Amygdala (tissue), 56 donors: ENCODE measurements around the gene SNX24.
"Not testable (repeated sequence)": the region's sequence is repeated elsewhere in the genome, so short reads cannot be mapped to it uniquely, and the experiment has no call there.

ENCODE experiments used
- DNase-seq, 56 donors: peaks; one replicate each; lab custom pipeline; 2025; lab: John Stamatoyannopoulos, UW

SNX24 gene, protein sequence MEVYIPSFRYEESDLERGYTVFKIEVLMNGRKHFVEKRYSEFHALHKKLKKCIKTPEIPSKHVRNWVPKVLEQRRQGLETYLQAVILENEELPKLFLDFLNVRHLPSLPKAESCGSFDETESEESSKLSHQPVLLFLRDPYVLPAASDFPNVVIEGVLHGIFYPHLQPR

GRCh38 chr5:122845229-122846050 lies at the start of gene SNX24:
SNX24 (plus strand) TSS chr5:122845613; CDS start chr5:122845634, 21 bp downstream.
- peak in 51 of 56 donors; percentile 17 to 85 (median 64) for DNase-seq

DNA sequence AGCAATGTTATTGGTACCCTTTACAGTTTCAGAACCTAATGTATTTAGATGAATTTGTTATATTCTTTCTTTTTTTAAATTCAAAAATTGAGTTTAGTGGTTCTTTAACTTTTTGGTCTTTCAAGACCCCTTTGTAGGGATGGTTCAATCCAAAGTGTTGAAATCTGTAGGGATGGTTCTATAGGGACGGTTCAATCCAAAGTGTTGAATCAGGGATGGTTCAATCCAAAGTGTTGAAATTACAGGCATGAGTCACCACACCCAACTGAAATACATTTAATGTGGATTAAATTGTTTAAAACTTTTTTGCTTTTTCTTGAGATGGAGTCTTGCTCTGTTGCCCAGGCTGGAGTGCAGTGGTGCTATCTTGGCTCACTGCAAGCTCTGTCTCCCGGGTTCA lies 39.9 kb upstream of the SNX24 start:
- DNase-seq, result no peak

DNA sequence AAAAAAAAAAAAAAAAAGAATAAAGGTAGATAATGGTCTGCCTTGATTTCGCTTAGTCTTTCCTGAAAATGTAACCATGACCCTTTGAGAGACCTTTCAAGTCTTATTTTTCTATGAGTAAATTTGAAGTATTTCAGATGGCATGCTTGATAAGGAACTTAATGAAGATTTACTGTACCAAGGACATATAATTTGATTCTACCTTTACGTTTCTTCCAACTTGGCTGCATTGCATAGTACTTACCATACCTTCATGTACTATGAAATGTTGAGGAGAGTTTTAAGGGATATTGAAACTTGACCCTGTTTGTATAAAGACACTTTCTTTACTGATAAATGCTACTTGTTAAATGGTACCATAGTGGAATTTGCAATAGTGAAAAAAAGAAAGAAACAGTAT lies 35.0 kb upstream of the SNX24 start:
- DNase-seq, result no peak

DNA sequence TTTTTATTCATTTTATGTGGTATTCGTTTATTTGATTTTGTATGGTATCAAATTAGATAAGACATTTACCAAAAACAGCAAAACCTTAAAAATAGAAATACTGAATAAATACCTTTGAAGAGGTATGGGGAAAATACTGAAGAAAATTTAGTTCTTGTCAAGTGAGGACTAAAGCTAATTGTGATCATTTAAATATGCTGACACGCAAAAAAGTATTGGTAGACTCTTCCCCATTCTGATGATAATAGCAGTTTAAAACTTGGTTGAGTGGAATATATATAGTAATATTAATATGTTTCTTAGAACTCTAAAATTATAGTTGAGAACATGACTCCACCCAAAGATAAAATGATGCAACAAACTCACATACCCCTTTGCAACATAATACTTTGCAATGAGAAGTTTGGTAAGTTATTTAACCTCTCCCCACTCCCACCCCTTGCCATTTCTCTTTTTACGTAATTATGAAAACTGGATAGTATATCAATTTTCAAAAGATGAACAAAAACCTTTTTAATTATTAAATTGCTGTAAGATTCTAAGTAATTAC lies 30.1 kb upstream of the SNX24 start:
- DNase-seq, result no peak

DNA sequence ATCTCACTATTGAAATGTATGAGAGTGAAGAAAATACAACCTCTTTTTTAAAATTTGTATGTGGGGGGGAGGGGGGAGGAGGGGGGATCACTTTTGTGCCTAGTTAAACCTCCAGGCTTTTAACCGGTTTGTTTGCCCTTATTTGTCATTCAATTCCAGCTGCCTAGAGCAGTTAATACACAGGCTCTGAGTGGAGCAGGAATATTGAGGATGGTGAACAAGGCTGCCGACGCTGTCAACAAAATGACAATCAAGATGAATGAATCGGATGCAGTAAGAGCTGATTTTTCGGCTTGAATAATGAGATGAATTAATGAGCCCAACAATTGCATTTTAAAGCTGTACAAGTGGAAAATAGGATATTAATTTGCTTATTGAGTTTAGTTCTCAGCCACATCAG lies 28.7 kb upstream of the SNX24 start:
- DNase-seq, result no peak

GRCh38 chr5:122831984-122832383 lies 13.4 kb upstream of the SNX24 start:
- no peak for DNase-seq

- DNase-seq, result no peak
Measured at GRCh38 chr5:122835681-122836080, 9.7 kb upstream of the SNX24 start.

GRCh38 chr5:122836947-122837346 lies 8.5 kb upstream of the SNX24 start:
- DNase-seq, result no peak

DNA sequence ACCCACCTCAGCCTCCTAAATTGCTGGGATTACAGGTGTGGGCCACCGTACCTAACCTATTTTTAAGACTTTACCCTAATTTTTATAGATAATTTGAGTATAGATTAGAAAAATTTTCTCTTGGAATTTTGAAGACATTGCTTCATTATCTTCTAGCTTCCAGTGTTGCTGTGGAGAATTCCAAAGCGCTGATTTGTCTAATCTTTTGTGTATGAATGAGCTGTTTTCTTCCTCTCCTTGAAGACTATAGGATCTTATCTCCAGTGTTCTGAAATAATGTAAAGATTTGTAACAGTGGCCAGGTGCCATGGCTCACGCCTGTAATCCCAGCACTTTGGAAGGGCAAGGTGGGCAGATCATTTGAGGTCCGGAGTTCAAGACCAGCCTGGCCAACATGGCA lies 5.7 kb upstream of the SNX24 start:
- no peak for DNase-seq

DNA sequence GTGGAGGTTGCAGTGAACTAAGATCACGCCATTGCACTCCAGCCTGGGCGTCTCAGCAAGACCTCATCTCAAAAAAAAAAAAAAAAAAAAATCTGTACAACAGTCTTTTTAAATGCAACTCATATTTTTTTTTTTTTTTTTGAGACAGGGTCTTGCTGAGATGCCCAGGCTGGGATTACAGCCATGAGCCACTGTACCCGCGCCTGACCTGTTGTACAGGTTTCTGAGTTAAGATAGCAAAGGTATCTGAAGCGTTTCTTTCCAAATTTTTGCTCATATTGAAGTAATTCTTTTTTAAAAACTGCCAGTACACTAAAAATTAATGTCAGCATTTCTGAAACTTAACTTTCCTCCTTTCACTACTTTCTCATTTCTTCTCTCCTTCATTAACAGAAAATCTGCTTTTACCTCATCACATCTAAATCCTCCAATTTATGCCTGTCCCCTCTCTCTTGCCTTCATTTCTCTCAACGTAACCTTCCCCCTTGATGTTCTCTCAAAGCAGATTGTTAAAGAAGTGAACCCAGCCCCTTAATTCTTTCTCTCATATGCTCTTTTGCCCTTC lies 3.3 kb upstream of the SNX24 start:
- DNase-seq, result no peak

DNA sequence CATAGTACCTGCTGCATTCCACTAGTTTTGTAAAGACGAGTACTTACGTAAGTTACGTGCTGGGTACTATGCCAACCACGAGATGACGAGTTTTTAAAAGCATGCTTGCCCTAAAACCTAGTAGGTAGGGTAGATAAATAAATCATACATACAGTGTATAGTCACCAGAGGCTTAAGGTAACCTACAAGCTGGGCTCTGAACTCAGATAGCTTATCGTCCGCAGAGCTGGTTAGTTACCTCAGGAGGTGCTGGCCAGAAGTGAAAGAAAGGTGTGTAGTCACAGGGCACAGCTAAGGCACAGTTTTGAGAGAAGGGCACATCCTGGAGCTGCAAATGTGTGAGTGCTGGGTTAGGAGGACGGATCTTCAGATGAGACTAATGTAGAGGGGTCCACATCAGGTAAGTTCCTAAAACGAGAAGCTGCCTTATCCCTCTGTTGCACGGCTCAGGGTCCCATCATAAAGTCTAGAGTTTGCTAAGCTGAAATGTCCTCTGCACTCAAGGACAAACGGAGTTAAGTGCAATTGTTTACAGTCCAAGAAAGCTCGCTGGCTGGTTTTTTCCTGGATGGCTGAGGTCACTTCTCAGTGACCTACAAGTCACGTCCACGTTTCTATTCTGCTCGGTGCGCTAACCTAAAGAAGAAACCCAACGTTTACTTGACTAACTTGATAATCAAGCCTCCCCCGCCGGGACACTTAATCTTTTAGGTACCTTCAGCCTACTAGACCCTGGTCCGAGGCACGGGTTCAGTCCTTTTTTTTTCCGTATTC lies 1.1 kb upstream of the SNX24 start:
- peak in 1 of 56 donors; percentile 31 for DNase-seq

DNA sequence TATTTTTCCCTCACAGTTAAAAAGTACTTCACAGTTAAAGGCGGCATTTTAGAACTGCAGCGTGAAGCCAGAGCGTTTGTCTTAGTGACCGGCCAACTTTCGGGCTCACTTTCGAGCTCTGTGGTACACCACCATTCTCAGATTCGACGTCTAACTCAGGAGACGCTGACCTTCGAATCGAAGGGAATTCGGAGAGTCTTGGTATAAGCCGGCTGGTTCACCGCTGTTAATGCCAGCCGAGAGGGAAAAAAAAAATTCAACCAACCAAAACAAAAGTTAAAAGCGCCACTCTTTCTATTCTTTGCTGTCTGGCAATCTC lies 544 bp upstream of the SNX24 start:
- peak in 3 of 56 donors; percentile 39 to 52 (median 43) for DNase-seq

- DNase-seq, result no peak
Measured at GRCh38 chr5:122846051-122846550, 688 bp downstream of the SNX24 start.

GRCh38 chr5:122847687-122848081 lies 2.3 kb downstream of the SNX24 start:
- DNase-seq, result no peak

DNA sequence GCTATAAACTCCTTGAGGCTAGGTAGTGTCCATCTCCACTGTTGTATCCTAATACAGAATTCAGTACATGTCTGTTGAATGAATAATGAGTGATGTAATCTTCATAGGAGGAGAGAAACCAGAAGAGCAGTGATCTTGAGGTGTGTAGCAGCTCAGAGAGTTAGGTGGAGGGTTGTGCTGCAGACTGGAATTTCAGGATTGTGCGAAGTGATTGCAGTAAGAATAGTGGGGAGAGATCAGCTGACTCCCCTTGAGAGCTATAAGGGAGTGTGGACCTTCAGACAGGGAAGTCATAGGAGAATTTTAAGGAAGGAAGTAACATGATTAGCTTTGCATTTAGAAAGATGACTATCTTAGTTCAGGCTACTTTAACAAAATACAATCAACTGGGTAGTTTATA lies 4.4 kb downstream of the SNX24 start:
- DNase-seq, result no peak

DNA sequence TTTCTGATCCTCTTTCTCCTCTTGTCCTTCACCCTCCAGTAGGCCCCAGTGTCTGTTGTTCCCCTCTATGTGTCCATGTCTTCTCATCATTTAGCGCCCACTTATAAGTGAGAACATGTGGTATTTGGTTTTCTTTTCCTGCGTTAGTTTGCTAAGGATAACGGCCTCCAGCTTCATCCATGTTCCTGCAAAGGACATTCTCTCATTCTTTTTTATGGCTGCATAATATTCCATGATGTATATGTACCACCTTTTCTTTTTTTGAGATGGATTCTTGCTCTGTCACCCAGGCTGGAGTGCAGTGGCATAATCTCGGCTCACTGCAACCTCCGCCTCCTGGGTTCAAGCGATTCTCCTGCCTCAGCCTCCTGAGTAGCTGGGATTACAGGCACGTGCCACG lies 12.1 kb downstream of the SNX24 start:
- not testable (repeated sequence) for DNase-seq

DNA sequence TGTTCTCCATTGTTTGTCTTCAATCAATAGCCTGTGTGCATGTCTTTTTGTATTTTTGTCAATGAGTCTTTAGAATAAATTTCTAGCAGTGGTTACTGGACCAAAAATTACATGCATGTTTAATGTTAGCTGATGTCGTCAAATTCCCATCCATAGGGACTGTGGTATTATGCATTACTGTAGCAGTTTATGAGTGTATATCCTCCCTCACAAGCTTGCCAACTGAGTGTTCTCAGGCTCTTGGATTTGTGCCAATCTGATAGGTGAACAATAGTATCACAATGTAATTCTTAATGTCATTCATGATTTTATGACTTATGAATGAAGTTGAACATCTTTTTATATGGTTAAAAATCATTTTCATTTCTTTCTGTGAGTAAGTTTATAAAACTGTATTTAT lies 13.0 kb downstream of the SNX24 start:
- no peak for DNase-seq

DNA sequence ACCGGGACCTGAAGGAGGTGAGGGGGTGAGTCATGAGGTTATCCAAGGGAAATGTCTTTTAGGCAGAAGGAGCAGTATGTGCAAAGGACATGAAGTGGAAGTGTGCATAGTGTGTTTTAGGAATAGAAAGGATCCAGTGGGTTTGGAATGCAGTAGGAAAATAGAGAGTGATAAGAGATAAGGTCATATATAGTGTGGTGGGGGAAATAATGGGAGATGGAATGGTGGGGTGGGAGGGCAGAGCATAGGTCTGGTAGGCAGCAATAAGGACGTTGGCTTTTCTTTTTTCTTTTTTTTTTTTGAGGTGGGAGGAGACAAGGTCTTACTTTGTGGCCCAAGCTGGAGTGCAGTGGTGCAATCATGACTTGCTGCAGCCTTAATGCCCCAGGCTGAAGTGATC lies 17.8 kb downstream of the SNX24 start:
- DNase-seq, result no peak

GRCh38 chr5:122863721-122864120 lies 18.3 kb downstream of the SNX24 start:
- no peak for DNase-seq

DNA sequence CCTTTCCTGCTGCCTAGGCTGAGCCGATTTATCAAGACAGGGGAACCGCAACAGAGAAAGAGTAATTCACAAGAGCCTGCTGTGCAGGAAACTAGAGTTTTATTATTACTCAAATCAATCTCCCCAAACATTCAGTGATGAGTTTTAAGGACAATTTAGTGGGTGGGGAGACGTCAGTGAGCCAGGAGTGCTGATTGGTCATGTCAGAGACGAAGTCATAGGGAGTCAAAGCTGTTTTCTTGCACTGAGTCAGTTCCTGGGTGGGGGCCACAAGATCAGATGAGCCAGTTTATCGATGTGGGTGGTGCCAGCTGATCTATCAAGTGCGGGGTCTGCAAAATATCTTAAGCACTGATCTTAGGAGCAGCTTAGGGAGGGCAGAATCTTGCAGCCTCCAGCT lies 19.0 kb downstream of the SNX24 start:
- DNase-seq, result no peak

- DNase-seq, result no peak
Measured at GRCh38 chr5:122864842-122865241, 19.4 kb downstream of the SNX24 start.
